ENCODE measurements around the gene DLL4.
"Not testable (repeated sequence)": the region's sequence is repeated elsewhere in the genome, so short reads cannot be mapped to it uniquely, and the experiment has no call there.

The DLL4 gene

GRCh38 chr15:40958723-40959122 is 29.6 kb downstream of the DLL4 start:
- DNase-seq (ENCODE audit: low read depth), result no peak

- DNase-seq (ENCODE audit: low read depth), result no peak
Measured at GRCh38 chr15:40959331-40960141, 30.4 kb downstream of the DLL4 start.

GRCh38 chr15:40960151-40960885 is 31.2 kb downstream of the DLL4 start:
- DNase-seq (ENCODE audit: low read depth), result no peak

GRCh38 chr15:40960925-40961324 is 31.8 kb downstream of the DLL4 start:
- DNase-seq (ENCODE audit: low read depth), result no peak

- DNase-seq (ENCODE audit: low read depth), result not testable (repeated sequence)
Measured at GRCh38 chr15:40961740-40962139, 32.6 kb downstream of the DLL4 start.

- DNase-seq (ENCODE audit: low read depth), result not testable (repeated sequence)
Measured at GRCh38 chr15:40962317-40962716, 33.2 kb downstream of the DLL4 start.

- DNase-seq (ENCODE audit: low read depth), result no peak
Measured at GRCh38 chr15:40963201-40963600, 34.1 kb downstream of the DLL4 start.

- DNase-seq (ENCODE audit: low read depth), result no peak
Measured at GRCh38 chr15:40964006-40964405, 34.9 kb downstream of the DLL4 start.

GRCh38 chr15:40964634-40965033 is 35.5 kb downstream of the DLL4 start:
- DNase-seq (ENCODE audit: low read depth), result no peak

- no peak for DNase-seq (ENCODE audit: low read depth)
Measured at GRCh38 chr15:40968290-40969085, 39.3 kb downstream of the DLL4 start.

GRCh38 chr15:40969363-40969762 is 40.2 kb downstream of the DLL4 start:
- no peak for DNase-seq (ENCODE audit: low read depth)

- DNase-seq (ENCODE audit: low read depth), result no peak
Measured at GRCh38 chr15:40974879-40975278, 45.7 kb downstream of the DLL4 start.

GRCh38 chr15:40976819-40977218 is 47.7 kb downstream of the DLL4 start:
- DNase-seq (ENCODE audit: low read depth), result no peak

- no peak for DNase-seq (ENCODE audit: low read depth)
Measured at GRCh38 chr15:40978141-40978540, 49.0 kb downstream of the DLL4 start.

GRCh38 chr15:40978562-40978961 is 49.4 kb downstream of the DLL4 start:
- no peak for DNase-seq (ENCODE audit: low read depth)

- no peak for DNase-seq (ENCODE audit: low read depth)
Measured at GRCh38 chr15:40981186-40981585, 52.0 kb downstream of the DLL4 start.

- DNase-seq (ENCODE audit: low read depth), result no peak
Measured at GRCh38 chr15:40982855-40983254, 53.7 kb downstream of the DLL4 start.

GRCh38 chr15:40984406-40984805 is 55.3 kb downstream of the DLL4 start:
- DNase-seq (ENCODE audit: low read depth), result no peak

GRCh38 chr15:40984964-40985363 is 55.8 kb downstream of the DLL4 start:
- no peak for DNase-seq (ENCODE audit: low read depth)

GRCh38 chr15:40985541-40986330 is 56.6 kb downstream of the DLL4 start:
- no peak for DNase-seq (ENCODE audit: low read depth)

- no peak for DNase-seq (ENCODE audit: low read depth)
Measured at GRCh38 chr15:40986820-40987219, 57.7 kb downstream of the DLL4 start.

GRCh38 chr15:40988156-40988555 is 59.0 kb downstream of the DLL4 start:
- no peak for DNase-seq (ENCODE audit: low read depth)
